ENCODE measurements around the gene GMEB1. TPM values are rescaled to one million over a fixed set of nuclear protein-coding genes. Genes with fewer than 3 reads are reported as not detected.
A peak's percentile ranks its signal among the peaks of the same experiment; 100 is the strongest.
"Not testable (repeated sequence)": the region's sequence is repeated elsewhere in the genome, so short reads cannot be mapped to it uniquely, and the experiment has no call there.

The GMEB1 gene
- total RNA-seq, 8 experiments from 2014 or later, result 5.8 to 15.2 (median 11.8) TPM

GRCh38 chr1:28653063-28653462 lies 15.5 kb upstream of the GMEB1 start:
- H3K4me1 ChIP-seq (replicated peaks in 1 of 2); H3K27ac ChIP-seq; ATAC-seq (replicated peaks in 6 of 8); in situ Hi-C loops (cut with MboI; ENCODE audit: low pct_unique_long_range_greater_than_20kb in 2 of 9, low sequenced_read_pairs in 9 of 9, unreplicated experiment in 9 of 9); H3K4me3 ChIP-seq: not testable (repeated sequence)
- 70 to 100% (median 91%) methylated on average over 2 to 13 of the region's 13 CpGs; no CpG with 5 or more reads in 4 of the 10 experiments for WGBS, 10 experiments

- in situ Hi-C loops (cut with MboI; ENCODE audit: low pct_unique_long_range_greater_than_20kb in 2 of 9, low sequenced_read_pairs in 9 of 9, unreplicated experiment in 9 of 9); ATAC-seq (replicated peaks in 6 of 8); H3K4me1 ChIP-seq (replicated peaks in 1 of 2); H3K27ac ChIP-seq; H3K4me3 ChIP-seq: not testable (repeated sequence)
- 30 to 86% (median 78%) methylated on average over 2 to 3 of the region's 3 CpGs; no CpG with 5 or more reads in 4 of the 10 experiments for WGBS, 10 experiments
These were observed 14.7 kb upstream of the GMEB1 start for GRCh38 chr1:28653870-28654269.

GRCh38 chr1:28655448-28656311 lies 12.9 kb upstream of the GMEB1 start:
- in situ Hi-C loops (cut with MboI; ENCODE audit: low pct_unique_long_range_greater_than_20kb in 2 of 9, low sequenced_read_pairs in 9 of 9, unreplicated experiment in 9 of 9); H3K27ac ChIP-seq; ATAC-seq (replicated peaks in 6 of 8); H3K4me1 ChIP-seq (replicated peaks in 1 of 2); H3K4me3 ChIP-seq: not testable (repeated sequence)
- 40 to 100% (median 82%) methylated on average over 1 to 8 of the region's 10 CpGs; no CpG with 5 or more reads in 2 of the 10 experiments for WGBS, 10 experiments

- WGBS, 10 experiments, result 48 to 100% (median 86%) methylated on average over 1 to 6 of the region's 6 CpGs; no CpG with 5 or more reads in 1 of the 10 experiments
- Histone ChIP-seq H3K4me1 (replicated peaks in 1 of 2) (no peaks in the 10 kb centered on the region), H3K4me3 (no peak overlapping the region), H3K27ac (no peak overlapping the region)
- ATAC-seq (replicated peaks in 6 of 8), result peak in 1 of 8 experiments; percentile 20
- in situ Hi-C loops (cut with MboI; ENCODE audit: low pct_unique_long_range_greater_than_20kb in 2 of 9, low sequenced_read_pairs in 9 of 9, unreplicated experiment in 9 of 9), result no loop called here
These were observed 12.2 kb upstream of the GMEB1 start for GRCh38 chr1:28656335-28656734.

GRCh38 chr1:28663871-28664470 lies 4.6 kb upstream of the GMEB1 start:
- peak in 1 of 8 experiments; percentile 8 for ATAC-seq (replicated peaks in 6 of 8)
- Histone ChIP-seq H3K27ac (no peak overlapping the region), H3K4me1 (replicated peaks in 1 of 2) (peaks cover 8% of the 10 kb centered on the region in 2 donors), H3K4me3 (no peak overlapping the region)
- 17 to 80% (median 50%) methylated on average over 1 to 5 of the region's 7 CpGs; no CpG with 5 or more reads in 2 of the 10 experiments for WGBS, 10 experiments
- in situ Hi-C loops (cut with MboI; ENCODE audit: low pct_unique_long_range_greater_than_20kb in 2 of 9, low sequenced_read_pairs in 9 of 9, unreplicated experiment in 9 of 9), result no loop called here

- Histone ChIP-seq H3K4me3 (no peak overlapping the region), H3K4me1 (replicated peaks in 1 of 2) (peaks cover 12 to 13% of the 10 kb centered on the region in 2 donors), H3K27ac (no peak overlapping the region)
- no peak for ATAC-seq (replicated peaks in 6 of 8)
- in situ Hi-C loops (cut with MboI; ENCODE audit: low pct_unique_long_range_greater_than_20kb in 2 of 9, low sequenced_read_pairs in 9 of 9, unreplicated experiment in 9 of 9), result no loop called here
- WGBS, 10 experiments, result 83 to 100% (median 96%) methylated on average over 1 to 12 of the region's 12 CpGs; no CpG with 5 or more reads in 2 of the 10 experiments
These were observed 1.8 kb upstream of the GMEB1 start for GRCh38 chr1:28666806-28667205.

GRCh38 chr1:28668956-28669723 lies 556 bp downstream of the GMEB1 start:
- Histone ChIP-seq H3K4me3 (peak overlapping the region; percentile 81 to 98 (median 95)), H3K27ac (peak overlapping the region; percentile 96 to 99), H3K4me1 (replicated peaks in 1 of 2) (peaks cover 12 to 13% of the 10 kb centered on the region in 2 donors)
- ATAC-seq (replicated peaks in 6 of 8), result peak; percentile 75 to 86 (median 83)
- 0 to 10% (median 5%) methylated on average over 1 to 9 of the region's 63 CpGs; no CpG with 5 or more reads in 5 of the 10 experiments for WGBS, 10 experiments
- in situ Hi-C loops (cut with MboI; ENCODE audit: low pct_unique_long_range_greater_than_20kb in 2 of 9, low sequenced_read_pairs in 9 of 9, unreplicated experiment in 9 of 9), result no loop called here

GRCh38 chr1:28671254-28671780 lies 2.7 kb downstream of the GMEB1 start:
- in situ Hi-C loops (cut with MboI; ENCODE audit: low pct_unique_long_range_greater_than_20kb in 2 of 9, low sequenced_read_pairs in 9 of 9, unreplicated experiment in 9 of 9), result no loop called here

GRCh38 chr1:28672971-28673370 lies 4.4 kb downstream of the GMEB1 start:
- ATAC-seq (replicated peaks in 6 of 8); H3K27ac ChIP-seq; H3K4me3 ChIP-seq; H3K4me1 ChIP-seq (replicated peaks in 1 of 2); in situ Hi-C loops (cut with MboI; ENCODE audit: low pct_unique_long_range_greater_than_20kb in 2 of 9, low sequenced_read_pairs in 9 of 9, unreplicated experiment in 9 of 9): not testable (repeated sequence)
- WGBS, 10 experiments, result 80 to 100% (median 96%) methylated on average over 1 to 15 of the region's 15 CpGs; no CpG with 5 or more reads in 1 of the 10 experiments

More at GRCh38 chr1:28671254-28671780, 2.7 kb downstream of the GMEB1 start:
- H3K4me1 ChIP-seq (replicated peaks in 1 of 2), result peaks cover 12 to 13% of the 10 kb centered on the region in 2 donors
- 76 to 100% (median 94%) methylated on average over 1 to 17 of the region's 20 CpGs; no CpG with 5 or more reads in 2 of the 10 experiments for WGBS, 10 experiments
- ATAC-seq (replicated peaks in 6 of 8), result no peak
- H3K27ac ChIP-seq, result no peak overlapping the region
- H3K4me3 ChIP-seq, result no peak overlapping the region

GRCh38 chr1:28675924-28676257 lies 7.3 kb downstream of the GMEB1 start:
- no peak overlapping the region for H3K4me3 ChIP-seq
- H3K27ac ChIP-seq, result no peak overlapping the region
- no peaks in the 10 kb centered on the region for H3K4me1 ChIP-seq (replicated peaks in 1 of 2)
- no peak for ATAC-seq (replicated peaks in 6 of 8)
- in situ Hi-C loops (cut with MboI; ENCODE audit: low pct_unique_long_range_greater_than_20kb in 2 of 9, low sequenced_read_pairs in 9 of 9, unreplicated experiment in 9 of 9), result no loop called here

GRCh38 chr1:28680151-28680550 lies 11.6 kb downstream of the GMEB1 start:
- WGBS, 10 experiments, result 86 to 100% (median 100%) methylated on average over 1 to 4 of the region's 4 CpGs; no CpG with 5 or more reads in 4 of the 10 experiments
- Histone ChIP-seq H3K4me1 (replicated peaks in 1 of 2) (no peaks in the 10 kb centered on the region), H3K4me3 (no peak overlapping the region), H3K27ac (no peak overlapping the region)
- in situ Hi-C loops (cut with MboI; ENCODE audit: low pct_unique_long_range_greater_than_20kb in 2 of 9, low sequenced_read_pairs in 9 of 9, unreplicated experiment in 9 of 9), result no loop called here
- no peak for ATAC-seq (replicated peaks in 6 of 8)

GRCh38 chr1:28682840-28683239 lies 14.3 kb downstream of the GMEB1 start:
- Histone ChIP-seq H3K4me1 (replicated peaks in 1 of 2) (no peaks in the 10 kb centered on the region), H3K27ac (no peak overlapping the region), H3K4me3 (no peak overlapping the region)
- ATAC-seq (replicated peaks in 6 of 8), result no peak
- in situ Hi-C loops (cut with MboI; ENCODE audit: low pct_unique_long_range_greater_than_20kb in 2 of 9, low sequenced_read_pairs in 9 of 9, unreplicated experiment in 9 of 9), result no loop called here
- WGBS, 10 experiments, result 76 to 95% (median 88%) methylated on average over 2 to 6 of the region's 6 CpGs; no CpG with 5 or more reads in 2 of the 10 experiments

Data from motor neuron (in vitro differentiated cells).